H9 (cell line): ENCODE measurements around the gene PIK3C3. TPM values are rescaled to one million over a fixed set of nuclear protein-coding genes. Genes with fewer than 3 reads are reported as not detected.
A peak's percentile ranks its signal among the peaks of the same experiment; 100 is the strongest.

ENCODE experiments used
- DNase-seq: peaks from one replicate; pipeline ENCODE4 v3.0.0-alpha.2; 2017
- H2AFZ ChIP-seq: one replicate; pipeline ENCODE4 v1.6.1; 2013; ENCODE audit warnings: mild to moderate bottlenecking, low read length, control low read depth, moderate library complexity
- H2AK5ac ChIP-seq: 2 replicates; pipeline ENCODE4 v1.6.1; 2013; ENCODE audit warnings: low read length, control low read depth, mixed read lengths; ENCODE audit not compliant: insufficient read length
- H2BK120ac ChIP-seq: one replicate; pipeline ENCODE4 v1.6.1; 2013; ENCODE audit warnings: low read depth, mild to moderate bottlenecking, low read length, control low read depth, inconsistent platforms; ENCODE audit not compliant: poor library complexity, severe bottlenecking
- H2BK12ac ChIP-seq: 2 replicates; pipeline ENCODE4 v1.6.1; 2013; ENCODE audit warnings: low read length, control low read depth, mixed read lengths, low read depth; ENCODE audit not compliant: insufficient read length
- H2BK15ac ChIP-seq: 2 replicates; pipeline ENCODE4 v1.6.1; 2013; ENCODE audit warnings: low read depth, low read length, control low read depth
- H2BK20ac ChIP-seq: one replicate; pipeline ENCODE4 v1.6.1; 2013; ENCODE audit warnings: low read depth, mild to moderate bottlenecking, low read length, control low read depth, inconsistent platforms; ENCODE audit not compliant: poor library complexity, severe bottlenecking
- H2BK5ac ChIP-seq: 2 replicates; pipeline ENCODE4 v1.6.1; 2013; ENCODE audit warnings: low read length, control low read depth, mixed read lengths; ENCODE audit not compliant: insufficient read length
- H3K14ac ChIP-seq: 2 replicates; pipeline ENCODE4 v1.6.1; 2013; ENCODE audit warnings: low read length, control low read depth; ENCODE audit not compliant: insufficient read depth
- H3K18ac ChIP-seq: 2 replicates; pipeline ENCODE4 v1.6.1; 2013; ENCODE audit warnings: low read depth, mild to moderate bottlenecking, mixed read lengths, low read length, control low read depth; ENCODE audit not compliant: insufficient read length
- H3K23ac ChIP-seq: 2 replicates; pipeline ENCODE4 v1.6.1; 2013; ENCODE audit warnings: low read length, control low read depth, mixed read lengths, low read depth; ENCODE audit not compliant: insufficient read length
- H3K23me2 ChIP-seq: 2 replicates; pipeline ENCODE4 v1.6.1; 2013; ENCODE audit warnings: low read depth, mild to moderate bottlenecking, mixed read lengths, low read length, control low read depth; ENCODE audit not compliant: insufficient read length, poor library complexity, severe bottlenecking
- H3K27ac ChIP-seq: 2 replicates; pipeline ENCODE4 v1.5.1; 2013; ENCODE audit warnings: low read length, control low read depth, mixed read lengths, low read depth; ENCODE audit not compliant: insufficient read length
- H3K27me3 ChIP-seq: 2 replicates; pipeline ENCODE4 v1.6.1; 2013; ENCODE audit warnings: low read length, control low read depth, inconsistent platforms; ENCODE audit not compliant: insufficient read depth
- H3K4ac ChIP-seq: 2 replicates; pipeline ENCODE4 v1.6.1; 2013; ENCODE audit warnings: low read depth, mild to moderate bottlenecking, control low read depth, inconsistent platforms, low read length, moderate library complexity
- H3K4me1 ChIP-seq: 2 replicates; pipeline ENCODE4 v1.6.1; 2013; ENCODE audit warnings: low read length, control low read depth, inconsistent platforms; ENCODE audit not compliant: insufficient read depth
- H3K4me2 ChIP-seq: 2 replicates; pipeline ENCODE4 v1.6.1; 2013; ENCODE audit warnings: low read length, control low read depth, mixed read lengths; ENCODE audit not compliant: insufficient read length, insufficient read depth
- H3K56ac ChIP-seq: 2 replicates; pipeline ENCODE4 v1.6.1; 2013; ENCODE audit warnings: low read depth, mild to moderate bottlenecking, mixed read lengths, low read length, control low read depth; ENCODE audit not compliant: insufficient read length
- H3K79me1 ChIP-seq: 2 replicates; pipeline ENCODE4 v1.6.1; 2013; ENCODE audit warnings: low read depth, mild to moderate bottlenecking, moderate library complexity, low read length, control low read depth, inconsistent platforms; ENCODE audit not compliant: insufficient read depth, poor library complexity, severe bottlenecking
- H3K79me2 ChIP-seq: 2 replicates; pipeline ENCODE4 v1.6.1; 2013; ENCODE audit warnings: low read length, control low read depth, inconsistent platforms; ENCODE audit not compliant: insufficient read depth
- H3K9ac ChIP-seq: 2 replicates; pipeline ENCODE4 v1.6.1; 2013; ENCODE audit warnings: low read length, control low read depth, mixed read lengths; ENCODE audit not compliant: insufficient read length; ENCODE audit errors: extremely low read depth
- H3K9me3 ChIP-seq: one replicate; pipeline ENCODE4 v1.6.1; 2013; ENCODE audit warnings: low read depth, low read length, inconsistent platforms; ENCODE audit not compliant: control insufficient read depth
- H3T11ph ChIP-seq: one replicate; pipeline ENCODE4 v1.6.1; 2013; ENCODE audit warnings: mild to moderate bottlenecking, low read length, control low read depth, inconsistent platforms
- H4K20me1 ChIP-seq: one replicate; pipeline ENCODE4 v1.6.1; 2013; ENCODE audit not compliant: control insufficient read depth, insufficient read length, insufficient read depth
- H4K5ac ChIP-seq: 2 replicates; pipeline ENCODE4 v1.6.1; 2013; ENCODE audit warnings: low read depth, mild to moderate bottlenecking, mixed read lengths, low read length, control low read depth; ENCODE audit not compliant: insufficient read length
- H4K8ac ChIP-seq: replicated peaks from 2 replicates; pipeline ENCODE4 v1.6.1; 2013; ENCODE audit warnings: low read length, control low read depth, mixed read lengths, low read depth; ENCODE audit not compliant: insufficient read length
- H4K91ac ChIP-seq: 2 replicates; pipeline ENCODE4 v1.6.1; 2013; ENCODE audit warnings: low read depth, mild to moderate bottlenecking, moderate library complexity, mixed read lengths, low read length, control low read depth; ENCODE audit not compliant: insufficient read length
- H3K27ac Mint-ChIP-seq, 3 experiments: 2 replicates in 2 of 3; 3 replicates in 1 of 3; pipeline ENCODE4 v1.8.0; 2020 to 2021; ENCODE audit warnings: mixed read lengths in 3 of 3, mild to moderate bottlenecking in 1 of 3, moderate library complexity in 1 of 3
- H3K27me3 Mint-ChIP-seq: 2 replicates; pipeline ENCODE4 v1.8.0; 2021; ENCODE audit warnings: low read depth, mild to moderate bottlenecking, moderate library complexity, mixed read lengths
- H3K36me3 Mint-ChIP-seq, 3 experiments: 2 replicates in 2 of 3; 3 replicates in 1 of 3; pipeline ENCODE4 v1.8.0; 2020 to 2021; ENCODE audit warnings: low read depth in 3 of 3, mixed read lengths in 3 of 3; ENCODE audit not compliant: insufficient read depth in 1 of 3
- H3K4me1 Mint-ChIP-seq, 2 experiments: 2 replicates each; pipeline ENCODE4 v1.8.0; 2020; ENCODE audit warnings: mixed read lengths in 2 of 2
- H3K4me3 Mint-ChIP-seq, 2 experiments: 2 replicates in 1 of 2; 3 replicates in 1 of 2; pipeline ENCODE4 v1.8.0; 2020 to 2021; ENCODE audit warnings: mild to moderate bottlenecking in 2 of 2, mixed read lengths in 2 of 2, moderate library complexity in 1 of 2
- H3K9me3 Mint-ChIP-seq, 2 experiments: 2 replicates in 1 of 2; 3 replicates in 1 of 2; pipeline ENCODE4 v1.8.0; 2020; ENCODE audit warnings: mild to moderate bottlenecking in 2 of 2, mixed read lengths in 2 of 2, moderate library complexity in 1 of 2
- WGBS: extraction: QIAGEN DNeasy Blood & Tissue Kit; methylation state at CpG from one replicate; pipeline ENCODE4 v1.1.7; 2013; ENCODE audit warnings: missing lambda C conversion rate, low lambda C conversion rate, mixed read lengths; ENCODE audit not compliant: insufficient read length; ENCODE audit errors: extremely low coverage; 5-methylcytosine and 5-hydroxymethylcytosine counted together
- total RNA-seq: library from RNA; stranded (reverse); gene quantifications from 2 replicates; pipeline ENCODE4 v1.2.1, GENCODE V29; 2021
- TF ChIP-seq, protein P1 (sequence below): fragments of 200-600 bp; sonication (generic); conservative IDR thresholded peaks from 3 replicates; pipeline ENCODE4 v1.8.0; 2021; ENCODE audit warnings: antibody characterized with exemption, mild to moderate bottlenecking

Gene PIK3C3
- total RNA-seq, 1 experiment from 2014 or later = 48.8 TPM

DNA sequence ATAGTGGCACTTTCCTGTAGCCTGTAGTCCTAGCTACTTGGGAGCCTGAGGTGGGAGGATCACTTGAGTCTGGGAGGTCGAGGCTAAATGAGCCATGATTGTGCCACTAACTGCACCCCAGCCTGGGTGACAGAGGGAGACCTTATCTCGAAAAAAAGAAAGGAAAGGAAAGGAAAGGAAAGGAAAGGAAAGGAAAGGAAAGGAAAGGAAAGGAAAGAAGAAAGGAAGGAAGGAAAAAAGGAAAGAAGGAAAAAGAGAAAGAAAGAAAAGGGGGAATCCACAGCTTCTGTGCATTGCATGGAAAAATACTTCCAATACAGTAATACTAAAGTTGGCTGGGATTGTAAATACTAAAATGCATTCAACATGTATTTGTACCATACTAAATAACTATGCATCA lies 12.8 kb upstream of the PIK3C3 start:
- Histone ChIP-seq H2BK5ac (no peak overlapping the region), H4K91ac (no peak overlapping the region), H3K9me3 (no peaks in the 10 kb centered on the region), H3T11ph (no peak overlapping the region), H4K8ac (no peak overlapping the region), H3K14ac (no peak overlapping the region), H3K4me2 (no peak overlapping the region), H3K9ac (no peak overlapping the region), H3K23me2 (no peaks in the 10 kb centered on the region), H3K18ac (no peak overlapping the region), H2BK120ac (no peak overlapping the region), H3K23ac (no peak overlapping the region), H3K4me1 (peaks cover 4% of the 10 kb centered on the region; the same call in 1 of the 2 replicates), H4K20me1 (no peaks in the 10 kb centered on the region), H2BK12ac (no peak overlapping the region), H2AFZ (no peak overlapping the region), H3K56ac (no peak overlapping the region), H3K79me1 (no peaks in the 10 kb centered on the region), H2AK5ac (no peak overlapping the region), H4K5ac (no peak overlapping the region), H2BK20ac (no peak overlapping the region), H2BK15ac (no peak overlapping the region), H3K4ac (no peak overlapping the region), H3K27ac (no peak overlapping the region), H3K79me2 (no peaks in the 10 kb centered on the region), H3K27me3 (no peaks in the 10 kb centered on the region)
- H3K27me3 Mint-ChIP-seq = no peaks in the 10 kb centered on the region; the same call in 1 of the 2 replicates
- no CpG with 5 or more reads among the region's 2 CpGs for WGBS
- TF ChIP-seq, protein P1, sequence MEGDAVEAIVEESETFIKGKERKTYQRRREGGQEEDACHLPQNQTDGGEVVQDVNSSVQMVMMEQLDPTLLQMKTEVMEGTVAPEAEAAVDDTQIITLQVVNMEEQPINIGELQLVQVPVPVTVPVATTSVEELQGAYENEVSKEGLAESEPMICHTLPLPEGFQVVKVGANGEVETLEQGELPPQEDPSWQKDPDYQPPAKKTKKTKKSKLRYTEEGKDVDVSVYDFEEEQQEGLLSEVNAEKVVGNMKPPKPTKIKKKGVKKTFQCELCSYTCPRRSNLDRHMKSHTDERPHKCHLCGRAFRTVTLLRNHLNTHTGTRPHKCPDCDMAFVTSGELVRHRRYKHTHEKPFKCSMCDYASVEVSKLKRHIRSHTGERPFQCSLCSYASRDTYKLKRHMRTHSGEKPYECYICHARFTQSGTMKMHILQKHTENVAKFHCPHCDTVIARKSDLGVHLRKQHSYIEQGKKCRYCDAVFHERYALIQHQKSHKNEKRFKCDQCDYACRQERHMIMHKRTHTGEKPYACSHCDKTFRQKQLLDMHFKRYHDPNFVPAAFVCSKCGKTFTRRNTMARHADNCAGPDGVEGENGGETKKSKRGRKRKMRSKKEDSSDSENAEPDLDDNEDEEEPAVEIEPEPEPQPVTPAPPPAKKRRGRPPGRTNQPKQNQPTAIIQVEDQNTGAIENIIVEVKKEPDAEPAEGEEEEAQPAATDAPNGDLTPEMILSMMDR = no peak
- peak overlapping the region in 1 of 2 experiments; percentile 49; a peak in 1 of 5 replicates for H3K4me3 Mint-ChIP-seq
- peak overlapping the region in 1 of 3 experiments; percentile 43; a peak in 1 of 7 replicates for H3K27ac Mint-ChIP-seq
- peaks cover 11 to 12% of the 10 kb centered on the region in 2 experiments; a peak in 3 of 4 replicates for H3K4me1 Mint-ChIP-seq
- H3K36me3 Mint-ChIP-seq = no peaks in the 10 kb centered on the region; a peak in 1 of 7 replicates
- no peak for DNase-seq
- H3K9me3 Mint-ChIP-seq = no peaks in the 10 kb centered on the region
